T-cell (primary cell): ENCODE data around the gene ASAP3. TPM values are rescaled to one million over a fixed set of nuclear protein-coding genes. Genes with fewer than 3 reads are reported as not detected.

ENCODE experiments used
- ATAC-seq, 4 experiments: fragments of 200-7000 bp in 3 of 4; fragments of 150-1000 bp in 1 of 4; cut with Tn5 transposase; replicated peaks in 1 of 4; 1 replicate in 3 of 4; 2 replicates in 1 of 4; pipeline ENCODE4 v1.10.0; 2021; ENCODE audit warnings: moderate library complexity in 3 of 4, mild to moderate bottlenecking in 2 of 4, moderate number of reproducible peaks in 1 of 4
- CTCF ChIA-PET, 2 donors: fragments of 300-600 bp; sonication (Branson Sonifier 250); formaldehyde crosslinking; loops; one replicate each; lab custom pipeline; 2022; ENCODE audit warnings: antibody characterized with exemption in 2 of 2; lab: Charles Lee
- POLR2A ChIA-PET, 2 donors: fragments of 300-600 bp; sonication (Branson Sonifier 250); formaldehyde crosslinking; loops; one replicate each; lab custom pipeline; 2022; ENCODE audit warnings: antibody characterized with exemption in 2 of 2; lab: Charles Lee
- DNase-seq, 35 experiments: peaks; one replicate each; pipeline versions ENCODE4 v3.0.0 to v3.0.0-alpha.2; 2013 to 2023
- H3K27ac ChIP-seq: one replicate; pipeline ENCODE4 v1.5.1; 2013; ENCODE audit warnings: low read length
- H3K27me3 ChIP-seq, 2 experiments: replicated peaks in 1 of 2; 1 replicate in 1 of 2; 2 replicates in 1 of 2; pipeline versions ENCODE4 v1.6.1 to v1.7.0; 2013; ENCODE audit warnings: low read length in 1 of 2, mixed read lengths in 1 of 2; ENCODE audit not compliant: control insufficient read depth in 2 of 2, insufficient read depth in 2 of 2; ENCODE audit errors: extremely low read depth in 1 of 2
- H3K36me3 ChIP-seq, 2 donors: 1 replicate in 1 of 2; 2 replicates in 1 of 2; pipeline versions ENCODE4 v1.6.1 to v1.7.0; 2013; ENCODE audit warnings: low read length in 1 of 2; ENCODE audit not compliant: control insufficient read depth in 2 of 2, insufficient read depth in 1 of 2; ENCODE audit errors: extremely low read depth in 1 of 2
- H3K4me1 ChIP-seq, 2 experiments: 1 replicate in 1 of 2; 2 replicates in 1 of 2; pipeline versions ENCODE4 v1.6.1 to v1.7.0; 2013; ENCODE audit warnings: low read length in 2 of 2, mixed read lengths in 1 of 2; ENCODE audit not compliant: insufficient read depth in 2 of 2, control insufficient read depth in 1 of 2; ENCODE audit errors: extremely low read depth in 1 of 2
- H3K4me3 ChIP-seq, 2 donors: 1 replicate in 1 of 2; 2 replicates in 1 of 2; pipeline versions ENCODE4 v1.5.1 to v1.7.0; 2013; ENCODE audit warnings: mild to moderate bottlenecking in 2 of 2, low read length in 1 of 2, moderate library complexity in 1 of 2; ENCODE audit not compliant: control insufficient read depth in 1 of 2; ENCODE audit errors: extremely low read depth in 1 of 2
- H3K9me3 ChIP-seq: 2 replicates; pipeline ENCODE4 v1.7.0; 2013
- H3K27ac Mint-ChIP-seq, 2 donors: one replicate each; pipeline ENCODE4 v1.8.0; 2020 to 2021; ENCODE audit warnings: mild to moderate bottlenecking in 2 of 2, mixed read lengths in 2 of 2
- H3K27me3 Mint-ChIP-seq, 2 donors: one replicate each; pipeline ENCODE4 v1.8.0; 2021 to 2022; ENCODE audit warnings: mixed read lengths in 2 of 2
- H3K36me3 Mint-ChIP-seq: one replicate; pipeline ENCODE4 v1.8.0; 2021; ENCODE audit warnings: mixed read lengths
- H3K4me1 Mint-ChIP-seq, 3 donors: one replicate each; pipeline ENCODE4 v1.8.0; 2020 to 2022; ENCODE audit warnings: mixed read lengths in 3 of 3, mild to moderate bottlenecking in 1 of 3
- H3K4me3 Mint-ChIP-seq, 3 donors: one replicate each; pipeline ENCODE4 v1.8.0; 2020 to 2022; ENCODE audit warnings: mild to moderate bottlenecking in 3 of 3, mixed read lengths in 3 of 3, moderate library complexity in 3 of 3
- H3K9me3 Mint-ChIP-seq, 3 donors: one replicate each; pipeline ENCODE4 v1.8.0; 2020 to 2022; ENCODE audit warnings: mixed read lengths in 3 of 3
- WGBS: methylation state at CpG from one replicate; pipeline ENCODE4 v1.1.5; 2013; ENCODE audit warnings: missing lambda C conversion rate; ENCODE audit not compliant: insufficient coverage; 5-methylcytosine and 5-hydroxymethylcytosine counted together
- total RNA-seq, 35 experiments: library from RNA in 6 of 35; stranded (reverse) in 6 of 35; fragments of 120-200 nt in 1 of 35; gene quantifications; one replicate each; pipeline versions ENCODE4 v1.2.1 to v1.2.4 and lab custom pipeline; 2013 to 2026

ASAP3 gene
- total RNA-seq, 5 donors from 2014 or later (not counting 1 experiment from before 2014, with no cell fraction given), result 1.2 to 2.8 (median 2.1) TPM

DNA sequence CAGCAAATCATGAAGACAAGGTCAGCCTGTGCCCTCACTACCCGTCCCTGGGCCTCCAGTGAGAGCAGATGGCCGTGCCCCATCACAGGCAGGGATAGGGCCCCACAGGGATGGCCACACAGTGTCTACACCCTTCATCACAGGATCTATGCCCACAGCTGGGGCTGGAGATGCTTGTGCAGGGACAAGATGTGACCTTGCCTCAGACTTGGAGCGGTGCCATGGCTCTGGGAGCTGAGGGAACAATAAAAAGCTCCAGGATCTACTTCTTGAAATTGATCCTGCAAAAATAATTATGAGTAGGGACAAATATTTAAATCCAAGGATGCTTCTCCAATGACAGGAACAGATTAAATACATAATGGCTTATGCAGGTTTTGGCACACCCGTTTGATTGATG is 34.0 kb downstream of the ASAP3 start:
- Histone ChIP-seq H3K4me1 (peaks cover 0 to 20% of the 10 kb centered on the region in 2 experiments), H3K36me3 (no peaks in the 10 kb centered on the region), H3K27me3 (peaks cover 0 to 22% of the 10 kb centered on the region in 2 experiments), H3K9me3 (no peaks in the 10 kb centered on the region), H3K4me3 (no peak overlapping the region), H3K27ac (no peak overlapping the region)
- ChIA-PET POLR2A (no interaction called here), CTCF (interaction anchor here in 1 of 2 donors (1.0 kb wide), 1 partner anchor 9 kb away, joined by 3 read pairs; no protein-coding TSS in a partner anchor)
- Mint-ChIP-seq H3K4me1 (peaks cover 13 to 20% (median 14%) of the 10 kb centered on the region in 3 donors), H3K36me3 (no peaks in the 10 kb centered on the region), H3K27ac (no peak overlapping the region), H3K27me3 (no peaks in the 10 kb centered on the region), H3K4me3 (no peak overlapping the region), H3K9me3 (no peaks in the 10 kb centered on the region)
- DNase-seq (no peak), ATAC-seq (no peak)
- 90% methylated on average over 3 of the region's 4 CpGs for WGBS

DNA sequence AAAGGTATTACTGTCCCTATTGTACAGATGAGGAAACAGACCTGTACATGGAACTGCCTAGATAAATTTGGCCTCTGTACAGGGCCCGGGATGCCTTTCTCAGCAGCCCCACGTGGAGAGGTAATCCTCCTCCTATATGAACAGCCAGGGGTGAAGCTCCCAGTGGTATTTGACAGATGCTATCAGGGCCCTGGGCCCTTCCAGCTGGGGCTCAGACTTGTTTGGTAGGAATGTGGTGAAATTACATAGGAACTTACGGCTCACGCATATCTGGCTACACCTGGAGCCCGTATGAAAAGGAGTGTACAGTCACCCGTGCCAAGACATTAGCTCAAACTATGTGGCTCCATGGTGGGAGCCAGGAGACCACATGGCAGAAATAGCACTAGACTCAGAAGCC is 34.7 kb downstream of the ASAP3 start:
- no peaks in the 10 kb centered on the region for H3K27me3 Mint-ChIP-seq
- Histone ChIP-seq H3K4me3 (no peak overlapping the region), H3K9me3 (no peaks in the 10 kb centered on the region), H3K27me3 (peaks cover 0 to 20% of the 10 kb centered on the region in 2 experiments), H3K36me3 (no peaks in the 10 kb centered on the region), H3K4me1 (peaks cover 0 to 20% of the 10 kb centered on the region in 2 experiments), H3K27ac (no peak overlapping the region)
- WGBS, result 100% methylated on average over 3 of the region's 6 CpGs
- ATAC-seq (no peak), DNase-seq (no peak)
- no peak overlapping the region for H3K4me3 Mint-ChIP-seq
- POLR2A ChIA-PET, result interaction anchor here in 1 of 2 donors (0.5 kb wide), 1 partner anchor 37 kb away, joined by 8 read pairs; no protein-coding TSS in a partner anchor
- H3K27ac Mint-ChIP-seq, result no peak overlapping the region
- CTCF ChIA-PET, result interaction anchor here in 1 of 2 donors (1.0 kb wide), 1 partner anchor 10 kb away, joined by 3 read pairs; no protein-coding TSS in a partner anchor
- H3K36me3 Mint-ChIP-seq, result no peaks in the 10 kb centered on the region
- peaks cover 13 to 20% (median 14%) of the 10 kb centered on the region in 3 donors for H3K4me1 Mint-ChIP-seq
- no peaks in the 10 kb centered on the region for H3K9me3 Mint-ChIP-seq

DNA sequence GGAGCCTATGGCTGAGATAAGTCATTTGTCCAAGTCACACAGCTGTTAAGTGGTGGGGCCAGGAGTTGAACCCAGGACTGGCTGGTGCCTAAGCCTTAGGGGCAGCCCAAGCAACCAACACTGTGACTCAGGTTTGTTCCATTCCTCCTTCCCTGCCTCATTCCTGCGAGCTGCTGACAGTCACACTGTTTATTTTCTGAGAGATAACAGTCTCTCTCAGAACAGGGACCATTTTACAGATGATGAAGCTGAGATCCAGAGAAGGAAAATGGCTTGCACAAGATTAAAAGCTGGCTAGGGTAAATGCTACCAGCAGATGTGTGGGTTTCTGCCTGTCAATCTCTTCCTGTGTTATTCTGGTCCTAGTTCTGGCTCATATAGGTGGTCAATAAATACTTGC is 35.1 kb downstream of the ASAP3 start:
- CTCF ChIA-PET, result no interaction called here
- H3K27me3 Mint-ChIP-seq, result no peaks in the 10 kb centered on the region
- H3K9me3 Mint-ChIP-seq, result no peaks in the 10 kb centered on the region
- no peak overlapping the region for H3K27ac Mint-ChIP-seq
- POLR2A ChIA-PET, result interaction anchor here in 1 of 2 donors (0.5 kb wide), 1 partner anchor 37 kb away, joined by 8 read pairs; no protein-coding TSS in a partner anchor
- Histone ChIP-seq H3K27ac (no peak overlapping the region), H3K36me3 (no peaks in the 10 kb centered on the region), H3K27me3 (peaks cover 0 to 20% of the 10 kb centered on the region in 2 experiments), H3K4me3 (no peak overlapping the region), H3K9me3 (no peaks in the 10 kb centered on the region), H3K4me1 (peaks cover 0 to 20% of the 10 kb centered on the region in 2 experiments)
- WGBS, result no CpG with 5 or more reads among the region's 1 CpG
- no peaks in the 10 kb centered on the region for H3K36me3 Mint-ChIP-seq
- no peak for ATAC-seq
- no peak for DNase-seq
- H3K4me3 Mint-ChIP-seq, result no peak overlapping the region
- H3K4me1 Mint-ChIP-seq, result peaks cover 13 to 20% (median 14%) of the 10 kb centered on the region in 3 donors

- Mint-ChIP-seq H3K4me1 (peaks cover 5% of the 10 kb centered on the region in 3 donors), H3K36me3 (no peaks in the 10 kb centered on the region), H3K27ac (no peak overlapping the region), H3K4me3 (no peak overlapping the region), H3K27me3 (no peaks in the 10 kb centered on the region), H3K9me3 (no peaks in the 10 kb centered on the region)
- Histone ChIP-seq H3K27me3 (peaks cover 0 to 12% of the 10 kb centered on the region in 2 experiments), H3K4me3 (no peak overlapping the region), H3K27ac (no peak overlapping the region), H3K4me1 (peaks cover 0 to 9% of the 10 kb centered on the region in 2 experiments), H3K9me3 (no peaks in the 10 kb centered on the region), H3K36me3 (no peaks in the 10 kb centered on the region)
- POLR2A ChIA-PET, result no interaction called here
- 92% methylated on average over 7 of the region's 8 CpGs for WGBS
- ATAC-seq, result no peak
- DNase-seq, result no peak
- CTCF ChIA-PET, result no interaction called here
These were observed 37.2 kb downstream of the ASAP3 start for GRCh38 chr1:23446661-23447310.

- H3K27me3 ChIP-seq, result peaks cover 0 to 12% of the 10 kb centered on the region in 2 experiments
- H3K4me1 ChIP-seq, result no peaks in the 10 kb centered on the region
- H3K27ac ChIP-seq, result no peak overlapping the region
- no peaks in the 10 kb centered on the region for H3K9me3 Mint-ChIP-seq
- no peaks in the 10 kb centered on the region for H3K27me3 Mint-ChIP-seq
- no peak overlapping the region for H3K4me3 Mint-ChIP-seq
- ChIA-PET CTCF (no interaction called here), POLR2A (interaction anchor here in 1 of 2 donors (0.6 kb wide), 1 partner anchor 388 kb away, joined by 4 read pairs; no protein-coding TSS in a partner anchor)
- H3K36me3 ChIP-seq, result no peaks in the 10 kb centered on the region
- no peaks in the 10 kb centered on the region for H3K9me3 ChIP-seq
- ATAC-seq (no peak), DNase-seq (no peak)
- H3K27ac Mint-ChIP-seq, result no peak overlapping the region
- H3K4me1 Mint-ChIP-seq, result no peaks in the 10 kb centered on the region
- WGBS, result 78% methylated on average over 2 of the region's 4 CpGs
- no peaks in the 10 kb centered on the region for H3K36me3 Mint-ChIP-seq
- no peak overlapping the region for H3K4me3 ChIP-seq
These were observed 39.2 kb downstream of the ASAP3 start for GRCh38 chr1:23444596-23445390.

DNA sequence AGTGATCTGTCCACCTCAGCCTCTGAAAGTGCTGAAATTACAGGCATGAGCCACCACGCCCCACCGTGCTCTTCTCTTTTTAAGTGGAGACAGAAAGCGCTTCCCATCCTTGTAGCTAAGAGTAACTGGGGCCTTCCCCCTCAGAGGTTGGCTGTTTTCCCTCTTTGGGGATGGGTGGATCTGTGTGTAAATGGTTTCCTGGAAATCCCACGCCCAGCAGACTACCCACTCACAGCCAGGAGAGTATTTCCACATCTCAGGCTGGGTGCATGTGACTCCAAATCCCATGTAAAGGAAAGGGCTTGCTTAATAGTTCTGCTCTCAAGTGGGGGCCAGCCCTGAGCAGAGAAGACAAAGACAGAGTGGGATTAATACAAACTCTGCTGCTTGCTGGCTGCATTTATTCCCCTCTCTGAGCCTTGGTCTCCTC is 39.9 kb downstream of the ASAP3 start:
- Histone ChIP-seq H3K9me3 (no peaks in the 10 kb centered on the region), H3K4me1 (no peaks in the 10 kb centered on the region), H3K27me3 (peaks cover 0 to 12% of the 10 kb centered on the region in 2 experiments), H3K4me3 (no peak overlapping the region), H3K36me3 (no peaks in the 10 kb centered on the region), H3K27ac (no peak overlapping the region)
- WGBS, result 88% methylated on average over 2 of the region's 4 CpGs
- Mint-ChIP-seq H3K36me3 (no peaks in the 10 kb centered on the region), H3K27me3 (no peaks in the 10 kb centered on the region), H3K4me3 (no peak overlapping the region), H3K27ac (no peak overlapping the region), H3K4me1 (no peaks in the 10 kb centered on the region), H3K9me3 (no peaks in the 10 kb centered on the region)
- DNase-seq (no peak), ATAC-seq (no peak)
- ChIA-PET POLR2A (no interaction called here), CTCF (no interaction called here)
